RWPE2 (cell line): ENCODE measurements around the gene TMEM184C.

Source experiments
- ATAC-seq: fragments of 200-7000 bp; cut with Tn5 transposase; 3 replicates; pipeline ENCODE4 v1.9.1; 2021; ENCODE audit warnings: low read depth
- DNase-seq: peaks from one replicate; pipeline ENCODE4 v3.0.0-alpha.2; 2020; ENCODE audit warnings: low spot score
- H3K27ac ChIP-seq: fragments of 450-650 bp; 2 replicates; pipeline ENCODE4 v1.5.1; 2017; ENCODE audit warnings: mild to moderate bottlenecking; ENCODE audit not compliant: poor library complexity, severe bottlenecking
- H3K27me3 ChIP-seq: fragments of 250-450 bp; sonication (Bioruptor Pico); 2 replicates; pipeline ENCODE4 v1.5.1; 2021; ENCODE audit warnings: mild to moderate bottlenecking, moderate library complexity; ENCODE audit not compliant: insufficient read depth, poor library complexity, severe bottlenecking
- H3K36me3 ChIP-seq: fragments of 250-450 bp; sonication (Bioruptor Pico); 2 replicates; pipeline ENCODE4 v1.5.1; 2020; ENCODE audit warnings: low read depth, mild to moderate bottlenecking, moderate library complexity
- H3K4me1 ChIP-seq: fragments of 250-450 bp; sonication (Bioruptor Pico); 2 replicates; pipeline ENCODE4 v1.5.1; 2021; ENCODE audit warnings: mild to moderate bottlenecking, moderate library complexity; ENCODE audit not compliant: insufficient read depth, poor library complexity, severe bottlenecking
- H3K4me3 ChIP-seq: fragments of 250-450 bp; sonication (Bioruptor Pico); 2 replicates; pipeline ENCODE4 v1.5.1; 2021; ENCODE audit warnings: mild to moderate bottlenecking, moderate library complexity; ENCODE audit not compliant: severe bottlenecking
- H3K9me3 ChIP-seq: fragments of 250-450 bp; sonication (Bioruptor Pico); 2 replicates; pipeline ENCODE4 v1.5.1; 2021; ENCODE audit warnings: mild to moderate bottlenecking, moderate library complexity; ENCODE audit not compliant: severe bottlenecking
- TF ChIP-seq, protein P1 (sequence below): fragments of 450-650 bp; IDR thresholded peaks from one replicate; pipeline ENCODE4 v1.5.1; 2017; ENCODE audit warnings: mild to moderate bottlenecking, moderate library complexity; ENCODE audit not compliant: poor library complexity, severe bottlenecking

TMEM184C gene

GRCh38 chr4:147589586-147589985, 27.6 kb upstream of the TMEM184C start:
- H3K27me3 ChIP-seq: no peaks in the 10 kb centered on the region
- no peak overlapping the region for H3K4me3 ChIP-seq
- no peaks in the 10 kb centered on the region for H3K9me3 ChIP-seq
- H3K4me1 ChIP-seq: peaks cover 5% of the 10 kb centered on the region
- ATAC-seq: no peak
- H3K36me3 ChIP-seq: no peaks in the 10 kb centered on the region
- TF ChIP-seq, protein P1, sequence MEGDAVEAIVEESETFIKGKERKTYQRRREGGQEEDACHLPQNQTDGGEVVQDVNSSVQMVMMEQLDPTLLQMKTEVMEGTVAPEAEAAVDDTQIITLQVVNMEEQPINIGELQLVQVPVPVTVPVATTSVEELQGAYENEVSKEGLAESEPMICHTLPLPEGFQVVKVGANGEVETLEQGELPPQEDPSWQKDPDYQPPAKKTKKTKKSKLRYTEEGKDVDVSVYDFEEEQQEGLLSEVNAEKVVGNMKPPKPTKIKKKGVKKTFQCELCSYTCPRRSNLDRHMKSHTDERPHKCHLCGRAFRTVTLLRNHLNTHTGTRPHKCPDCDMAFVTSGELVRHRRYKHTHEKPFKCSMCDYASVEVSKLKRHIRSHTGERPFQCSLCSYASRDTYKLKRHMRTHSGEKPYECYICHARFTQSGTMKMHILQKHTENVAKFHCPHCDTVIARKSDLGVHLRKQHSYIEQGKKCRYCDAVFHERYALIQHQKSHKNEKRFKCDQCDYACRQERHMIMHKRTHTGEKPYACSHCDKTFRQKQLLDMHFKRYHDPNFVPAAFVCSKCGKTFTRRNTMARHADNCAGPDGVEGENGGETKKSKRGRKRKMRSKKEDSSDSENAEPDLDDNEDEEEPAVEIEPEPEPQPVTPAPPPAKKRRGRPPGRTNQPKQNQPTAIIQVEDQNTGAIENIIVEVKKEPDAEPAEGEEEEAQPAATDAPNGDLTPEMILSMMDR: no peak
- H3K27ac ChIP-seq: no peak overlapping the region
- DNase-seq: no peak

DNA sequence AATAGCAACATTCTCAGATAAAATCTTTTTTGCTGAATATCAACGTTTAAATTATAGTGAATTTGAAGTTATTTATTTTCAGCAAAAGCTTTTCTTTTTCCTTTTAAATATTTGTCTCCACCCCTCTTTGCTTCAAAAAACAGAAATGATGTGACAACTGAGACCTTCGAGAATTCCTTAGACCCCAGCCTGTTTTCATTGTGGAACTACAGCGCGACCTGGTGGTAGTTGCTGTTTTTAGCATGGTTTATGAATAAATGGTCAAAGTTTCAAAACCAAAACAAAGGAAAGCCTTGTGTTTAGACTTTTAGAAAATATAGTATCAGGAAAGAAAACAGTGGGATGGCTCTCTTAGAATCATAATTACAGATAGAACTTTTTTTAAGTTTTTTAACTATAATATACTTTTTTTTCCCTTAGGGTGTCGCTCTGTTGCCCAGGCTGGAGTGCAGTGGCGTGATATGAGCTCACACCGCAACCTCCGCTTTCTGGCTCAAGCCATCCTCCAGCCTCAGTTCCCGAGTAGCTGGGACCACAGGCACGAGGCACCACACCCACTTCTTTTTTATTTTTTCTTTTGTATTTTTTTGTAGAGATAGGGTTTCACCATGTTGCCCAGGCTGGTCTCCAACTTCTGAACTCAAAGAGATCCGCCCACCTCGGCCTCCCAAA, 26.8 kb upstream of the TMEM184C start:
- Histone ChIP-seq H3K36me3 (no peaks in the 10 kb centered on the region), H3K9me3 (no peaks in the 10 kb centered on the region), H3K27me3 (no peaks in the 10 kb centered on the region), H3K27ac (no peak overlapping the region), H3K4me1 (peaks cover 5% of the 10 kb centered on the region), H3K4me3 (no peak overlapping the region)
- TF ChIP-seq, protein P1: peak; percentile 97
- DNase-seq (no peak), ATAC-seq (peak; percentile 61)

DNA sequence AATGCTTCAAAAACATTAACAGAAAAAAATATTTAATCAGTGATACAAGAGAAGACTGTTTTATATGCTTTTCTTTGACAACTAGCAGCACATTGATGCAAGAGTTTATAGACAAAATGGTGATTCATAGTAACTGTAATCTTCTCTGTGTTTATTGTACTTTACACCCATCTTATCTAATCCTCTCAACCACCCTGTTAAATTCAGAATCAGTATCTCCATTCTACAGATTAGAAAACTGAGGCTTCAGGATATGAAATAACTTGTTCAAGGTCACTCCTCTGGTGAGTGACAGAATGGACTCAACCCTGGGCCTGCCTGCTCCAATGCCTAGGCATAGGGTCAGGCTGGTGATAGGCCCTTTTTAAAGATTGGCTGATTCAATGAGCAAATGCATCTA, 26.1 kb upstream of the TMEM184C start:
- Histone ChIP-seq H3K9me3 (no peaks in the 10 kb centered on the region), H3K4me3 (no peak overlapping the region), H3K36me3 (no peaks in the 10 kb centered on the region), H3K27ac (no peak overlapping the region), H3K27me3 (no peaks in the 10 kb centered on the region), H3K4me1 (peaks cover 5% of the 10 kb centered on the region)
- ATAC-seq: 0 out of 3 replicates have a peak, but pooled peaks have one; percentile 23
- TF ChIP-seq, protein P1: no peak
- no peak for DNase-seq

GRCh38 chr4:147594107-147594506, 23.1 kb upstream of the TMEM184C start:
- ATAC-seq: no peak

DNA sequence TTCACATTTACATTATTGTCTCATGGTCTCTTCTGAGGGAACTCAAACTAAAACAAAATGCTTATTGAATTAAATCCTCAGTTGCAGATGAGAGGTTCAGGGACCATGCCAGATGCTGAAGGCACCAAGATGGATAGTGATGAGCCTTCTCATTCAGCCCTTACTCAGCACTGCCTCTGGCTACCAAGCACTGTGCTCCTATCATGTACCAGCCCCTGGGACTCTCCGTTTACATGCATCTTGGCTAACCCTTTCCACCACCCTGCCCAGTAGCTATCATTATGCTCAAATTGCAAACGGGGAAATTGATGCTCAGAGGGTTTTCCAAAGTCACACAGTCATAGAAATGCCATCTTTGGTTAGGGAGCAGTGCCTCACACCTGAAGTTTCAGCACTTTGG, 22.6 kb upstream of the TMEM184C start:
- Histone ChIP-seq H3K4me1 (peaks cover 28% of the 10 kb centered on the region), H3K4me3 (no peak overlapping the region), H3K27me3 (no peaks in the 10 kb centered on the region), H3K27ac (no peak overlapping the region), H3K9me3 (no peaks in the 10 kb centered on the region), H3K36me3 (no peaks in the 10 kb centered on the region)
- DNase-seq (no peak), ATAC-seq (no peak)
- TF ChIP-seq, protein P1: no peak

More at GRCh38 chr4:147594107-147594506, 23.1 kb upstream of the TMEM184C start:
- Histone ChIP-seq H3K27me3 (no peaks in the 10 kb centered on the region), H3K4me3 (no peak overlapping the region), H3K4me1 (peaks cover 24% of the 10 kb centered on the region), H3K27ac (no peak overlapping the region), H3K9me3 (no peaks in the 10 kb centered on the region), H3K36me3 (no peaks in the 10 kb centered on the region)
- DNase-seq: no peak
- TF ChIP-seq, protein P1: peak; percentile 27
